OCI-LY7 (cell line): ENCODE measurements around the gene ALDH1A2. TPM values are rescaled to one million over a fixed set of nuclear protein-coding genes. Genes with fewer than 3 reads are reported as not detected.

Experiments
- BruUV-seq: library from RNA; stranded (reverse); fragments of 400-500 nt; replicated peaks from 2 replicates; lab custom pipeline; 2021; lab: Mats Ljungman, UMichigan
- CTCF ChIA-PET: fragments of 300-600 bp; sonication (Branson Sonifier 250); formaldehyde crosslinking; loops from one replicate; lab custom pipeline; 2022; ENCODE audit warnings: antibody characterized with exemption; ENCODE audit not compliant: unreplicated experiment; lab: Charles Lee
- POLR2A ChIA-PET: fragments of 300-600 bp; sonication (Branson Sonifier 250); formaldehyde crosslinking; loops from one replicate; lab custom pipeline; 2022; ENCODE audit warnings: antibody characterized with exemption; lab: Charles Lee
- DNase-seq: peaks from one replicate; pipeline ENCODE4 v3.0.0-alpha.2; 2015; ENCODE audit warnings: low spot score
- H2AFZ ChIP-seq: fragments of 200-600 bp; sonication (generic), shearing (Covaris generic); 2 replicates; pipeline ENCODE4 v1.6.1; 2014; ENCODE audit warnings: mild to moderate bottlenecking, antibody characterized with exemption, low read length, moderate library complexity
- H3K27ac ChIP-seq: fragments of 200-600 bp; sonication (generic); 2 replicates; pipeline ENCODE4 v1.5.1; 2014; ENCODE audit warnings: mixed run types, low read depth, mild to moderate bottlenecking, moderate library complexity, low read length, inconsistent platforms; ENCODE audit not compliant: poor library complexity, severe bottlenecking
- H3K36me3 ChIP-seq: fragments of 200-600 bp; sonication (generic); 2 replicates; pipeline ENCODE4 v1.6.1; 2014; ENCODE audit warnings: mild to moderate bottlenecking, antibody characterized with exemption, low read length, moderate library complexity, mixed read lengths; ENCODE audit not compliant: insufficient read depth
- H3K4me1 ChIP-seq: fragments of 200-600 bp; sonication (generic); 2 replicates; pipeline ENCODE4 v1.5.1; 2014; ENCODE audit warnings: mild to moderate bottlenecking, low read length; ENCODE audit not compliant: insufficient read depth, poor library complexity, severe bottlenecking
- H3K4me2 ChIP-seq: fragments of 200-600 bp; sonication (generic); 2 replicates; pipeline ENCODE4 v1.6.1; 2014; ENCODE audit warnings: mild to moderate bottlenecking, low read length
- H3K4me3 ChIP-seq: fragments of 200-600 bp; sonication (generic); 2 replicates; pipeline ENCODE4 v1.5.1; 2014; ENCODE audit warnings: mild to moderate bottlenecking, low read depth, low read length; ENCODE audit not compliant: poor library complexity, severe bottlenecking
- H3K79me2 ChIP-seq: fragments of 200-600 bp; sonication (generic); 2 replicates; pipeline ENCODE4 v1.6.1; 2016; ENCODE audit warnings: low read depth, mild to moderate bottlenecking, low read length, moderate library complexity, mixed read lengths; ENCODE audit not compliant: insufficient read depth
- H3K9me2 ChIP-seq: fragments of 200-600 bp; sonication (generic); 2 replicates; pipeline ENCODE4 v1.6.1; 2016; ENCODE audit warnings: mild to moderate bottlenecking, low read length, mixed read lengths; ENCODE audit not compliant: insufficient read depth
- H3K9me3 ChIP-seq: fragments of 200-600 bp; sonication (generic); 2 replicates; pipeline ENCODE4 v1.6.1; 2014; ENCODE audit warnings: mild to moderate bottlenecking, mixed run types, low read length, mixed read lengths
- H4K20me1 ChIP-seq: fragments of 200-600 bp; sonication (generic); 2 replicates; pipeline ENCODE4 v1.6.1; 2014; ENCODE audit warnings: mild to moderate bottlenecking, antibody characterized with exemption, low read length, moderate library complexity, mixed read lengths; ENCODE audit not compliant: insufficient read depth
- CTCF ChIP-seq: fragments of 200-600 bp; sonication (generic); conservative IDR thresholded peaks from 2 replicates; pipeline ENCODE4 v1.5.1; 2014; ENCODE audit warnings: mild to moderate bottlenecking, antibody characterized with exemption, low read length, moderate library complexity, mixed read lengths
- EZH2phosphoT487 ChIP-seq: fragments of 200-600 bp; sonication (generic); IDR thresholded peaks from 2 replicates; pipeline ENCODE4 v1.6.1; 2018; ENCODE audit warnings: low read depth, borderline replicate concordance, mild to moderate bottlenecking, mixed run types, antibody characterized with exemption, low read length, moderate library complexity, mixed read lengths
- intact Hi-C: fragments of 100-400 bp; cut with micrococcal nuclease; formaldehyde crosslinking; loops from one replicate; pipeline ENCODE4 v1.10.0; 2022; ENCODE audit not compliant: unreplicated experiment
- total RNA-seq, 2 experiments: library from RNA; depleted of rRNA in 1 of 2; stranded (reverse); fragments of >200 nt in 1 of 2; shearing (Covaris generic) in 1 of 2; gene quantifications; 2 replicates each; pipeline ENCODE4 v1.2.3, GENCODE V29; 2014 to 2022

Gene ALDH1A2
- total RNA-seq, 2 experiments from 2014 or later: not detected

- Histone ChIP-seq H3K4me2 (no peak overlapping the region), H3K4me1 (no peaks in the 10 kb centered on the region), H3K79me2 (no peaks in the 10 kb centered on the region), H4K20me1 (no peaks in the 10 kb centered on the region), H3K9me3 (no peaks in the 10 kb centered on the region), H3K36me3 (no peaks in the 10 kb centered on the region), H2AFZ (no peak overlapping the region), H3K4me3 (no peak overlapping the region), H3K9me2 (no peaks in the 10 kb centered on the region), H3K27ac (no peak overlapping the region)
- no TSS peak for BruUV-seq
- ChIA-PET CTCF (no interaction called here), POLR2A (no interaction called here)
- intact Hi-C loops: no loop called here
- DNase-seq: no peak
- TF ChIP-seq CTCF: no peak
- no peak for TF ChIP-seq EZH2phosphoT487
Observed at GRCh38 chr15:58019503-58020376, 45.8 kb downstream of the ALDH1A2 start.

- Histone ChIP-seq H3K9me3 (no peaks in the 10 kb centered on the region), H3K79me2 (no peaks in the 10 kb centered on the region), H3K4me1 (no peaks in the 10 kb centered on the region), H3K36me3 (no peaks in the 10 kb centered on the region), H2AFZ (no peak overlapping the region), H3K4me3 (no peak overlapping the region), H3K4me2 (no peak overlapping the region), H3K9me2 (no peaks in the 10 kb centered on the region), H3K27ac (no peak overlapping the region), H4K20me1 (no peaks in the 10 kb centered on the region)
- DNase-seq: no peak
- ChIA-PET POLR2A (no interaction called here), CTCF (no interaction called here)
- TF ChIP-seq EZH2phosphoT487 (no peak), CTCF (no peak)
- intact Hi-C loops: no loop called here
- no TSS peak for BruUV-seq
Observed at GRCh38 chr15:58017869-58018268, 47.6 kb downstream of the ALDH1A2 start.

GRCh38 chr15:58016581-58017175 is 48.8 kb downstream of the ALDH1A2 start:
- ChIA-PET POLR2A (no interaction called here), CTCF (no interaction called here)
- Histone ChIP-seq H3K4me1 (no peaks in the 10 kb centered on the region), H4K20me1 (no peaks in the 10 kb centered on the region), H2AFZ (no peak overlapping the region), H3K9me2 (no peaks in the 10 kb centered on the region), H3K27ac (no peak overlapping the region), H3K4me3 (no peak overlapping the region), H3K4me2 (no peak overlapping the region), H3K9me3 (no peaks in the 10 kb centered on the region), H3K79me2 (no peaks in the 10 kb centered on the region), H3K36me3 (no peaks in the 10 kb centered on the region)
- intact Hi-C loops: no loop called here
- TF ChIP-seq CTCF: no peak
- TF ChIP-seq EZH2phosphoT487: no peak
- BruUV-seq: no TSS peak
- DNase-seq: no peak
